ENCODE data around the gene PDIA2.

PDIA2 gene

DNA sequence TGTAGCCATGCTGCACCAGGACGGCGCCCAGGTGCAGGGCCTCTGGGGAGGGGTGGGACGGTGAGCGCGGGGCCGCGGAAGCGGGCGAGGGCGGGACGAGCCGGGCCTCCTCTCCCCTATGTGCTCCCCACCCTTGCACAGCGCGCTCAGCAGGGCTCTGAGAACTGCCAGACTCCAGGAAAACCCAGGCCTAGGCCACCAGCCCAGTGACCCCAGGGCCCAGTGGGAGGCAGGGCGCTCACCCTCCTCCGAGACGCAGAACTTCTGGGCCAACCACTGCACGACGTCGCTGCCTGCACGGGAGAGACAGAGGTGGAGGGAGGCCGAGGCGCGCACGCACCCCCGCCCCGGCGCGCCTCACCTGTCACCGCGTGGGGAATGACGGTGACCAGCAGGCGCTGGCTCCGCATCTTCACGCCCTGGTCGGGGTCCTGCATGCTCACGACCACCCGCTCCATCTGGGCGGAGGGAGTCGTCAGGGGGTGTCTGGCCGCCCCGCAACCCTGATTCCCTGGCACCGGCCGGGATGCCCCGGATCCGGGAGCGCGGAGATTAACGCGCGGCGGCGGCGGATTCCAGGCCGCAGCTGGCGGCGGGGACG lies 7.8 kb upstream of the PDIA2 start:
- POLR2A ChIA-PET = no interaction called here
- no peaks in the 10 kb centered on the region for H3K9me3 ChIP-seq (ENCODE audit: control insufficient read depth, insufficient read depth, low read depth, low read length)
- H3K4me1 ChIP-seq (ENCODE audit: control insufficient read depth, insufficient read depth, low read length) = no peaks in the 10 kb centered on the region
- H3K36me3 ChIP-seq (ENCODE audit: control insufficient read depth in 2 of 2, insufficient read depth in 1 of 2, low read length in 2 of 2) = no peaks in the 10 kb centered on the region
- CTCF ChIA-PET = no interaction called here
- no peak overlapping the region for H3K4me3 ChIP-seq (ENCODE audit: low read depth, low read length)
- no peak overlapping the region for H3K27ac ChIP-seq (ENCODE audit: extremely low read depth, low read depth, low read length)
- TF ChIP-seq GFI1B (tag by site-specific recombination; IDR thresholded peaks at IDR 0.05) (no peak), ZXDB (tag by site-specific recombination; IDR thresholded peaks at IDR 0.05) (no peak), ZNF341 (tag by site-specific recombination; IDR thresholded peaks at IDR 0.05; ENCODE audit: low read depth) (no peak), ZIC2 (tag by site-specific recombination; IDR thresholded peaks at IDR 0.05) (no peak), RBAK (tag by site-specific recombination; IDR thresholded peaks at IDR 0.05) (no peak), ZNF132 (tag by site-specific recombination; IDR thresholded peaks at IDR 0.05; ENCODE audit: borderline replicate concordance) (no peak), ZNF530 (tag by site-specific recombination; IDR thresholded peaks at IDR 0.05; ENCODE audit: low read depth) (no peak), ZNF426 (tag by site-specific recombination; IDR thresholded peaks at IDR 0.05) (no peak), GLIS1 (tag by site-specific recombination; IDR thresholded peaks at IDR 0.05) (no peak), ZNF138 (tag by site-specific recombination; IDR thresholded peaks at IDR 0.05; ENCODE audit: borderline replicate concordance) (no peak), ZNF529 (tag by site-specific recombination; IDR thresholded peaks at IDR 0.05; ENCODE audit: insufficient replicate concordance) (no peak), ZNF596 (tag by site-specific recombination; IDR thresholded peaks at IDR 0.05) (no peak), ZNF624 (tag by site-specific recombination; IDR thresholded peaks at IDR 0.05) (no peak)
- TF ChIP-seq, protein P1, sequence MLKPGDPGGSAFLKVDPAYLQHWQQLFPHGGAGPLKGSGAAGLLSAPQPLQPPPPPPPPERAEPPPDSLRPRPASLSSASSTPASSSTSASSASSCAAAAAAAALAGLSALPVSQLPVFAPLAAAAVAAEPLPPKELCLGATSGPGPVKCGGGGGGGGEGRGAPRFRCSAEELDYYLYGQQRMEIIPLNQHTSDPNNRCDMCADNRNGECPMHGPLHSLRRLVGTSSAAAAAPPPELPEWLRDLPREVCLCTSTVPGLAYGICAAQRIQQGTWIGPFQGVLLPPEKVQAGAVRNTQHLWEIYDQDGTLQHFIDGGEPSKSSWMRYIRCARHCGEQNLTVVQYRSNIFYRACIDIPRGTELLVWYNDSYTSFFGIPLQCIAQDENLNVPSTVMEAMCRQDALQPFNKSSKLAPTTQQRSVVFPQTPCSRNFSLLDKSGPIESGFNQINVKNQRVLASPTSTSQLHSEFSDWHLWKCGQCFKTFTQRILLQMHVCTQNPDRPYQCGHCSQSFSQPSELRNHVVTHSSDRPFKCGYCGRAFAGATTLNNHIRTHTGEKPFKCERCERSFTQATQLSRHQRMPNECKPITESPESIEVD (tag by site-specific recombination; IDR thresholded peaks at IDR 0.05) = no peak

DNA sequence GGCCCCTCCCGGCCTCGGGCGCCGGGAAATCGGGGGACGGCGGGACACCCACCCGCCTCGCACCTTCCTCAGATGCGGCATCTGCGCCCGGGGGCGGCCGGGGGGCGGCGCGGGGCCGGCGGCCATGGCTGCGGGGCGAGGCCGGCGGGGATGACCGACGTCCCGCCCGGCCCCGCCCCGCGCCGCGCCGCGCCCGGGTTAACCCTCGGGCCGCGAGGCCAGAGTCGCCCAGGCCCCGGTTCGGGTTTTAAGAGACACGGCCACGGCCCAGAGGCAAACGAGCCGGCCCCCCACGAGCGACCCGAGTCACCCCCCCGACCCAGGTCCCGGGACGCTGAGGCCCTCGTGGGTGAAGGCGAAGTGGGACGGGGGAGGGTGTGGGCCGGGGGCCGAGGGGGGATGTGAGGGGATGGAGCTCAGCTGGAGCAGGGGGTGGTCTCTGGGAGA lies 7.2 kb upstream of the PDIA2 start, which contains the start of gene RGS11:
Gene RGS11 (minus strand): TSS at position 159 of the 447 bp plus-strand sequence. CDS start 33 bp downstream, at position 126.
- Histone ChIP-seq H3K36me3 (ENCODE audit: control insufficient read depth in 2 of 2, insufficient read depth in 1 of 2, low read length in 2 of 2) (no peaks in the 10 kb centered on the region), H3K27ac (ENCODE audit: extremely low read depth, low read depth, low read length) (no peak within 1 kb of the TSS), H3K4me1 (ENCODE audit: control insufficient read depth, insufficient read depth, low read length) (no peaks in the 10 kb centered on the region), H3K4me3 (ENCODE audit: low read depth, low read length) (no peak within 1 kb of the TSS), H3K9me3 (ENCODE audit: control insufficient read depth, insufficient read depth, low read depth, low read length) (no peaks in the 10 kb centered on the region)
- ChIA-PET CTCF (no interaction called here), POLR2A (no interaction called here)
- TF ChIP-seq ZNF140 (tag by site-specific recombination; IDR thresholded peaks at IDR 0.05) = no peak
- TF ChIP-seq, protein P2, sequence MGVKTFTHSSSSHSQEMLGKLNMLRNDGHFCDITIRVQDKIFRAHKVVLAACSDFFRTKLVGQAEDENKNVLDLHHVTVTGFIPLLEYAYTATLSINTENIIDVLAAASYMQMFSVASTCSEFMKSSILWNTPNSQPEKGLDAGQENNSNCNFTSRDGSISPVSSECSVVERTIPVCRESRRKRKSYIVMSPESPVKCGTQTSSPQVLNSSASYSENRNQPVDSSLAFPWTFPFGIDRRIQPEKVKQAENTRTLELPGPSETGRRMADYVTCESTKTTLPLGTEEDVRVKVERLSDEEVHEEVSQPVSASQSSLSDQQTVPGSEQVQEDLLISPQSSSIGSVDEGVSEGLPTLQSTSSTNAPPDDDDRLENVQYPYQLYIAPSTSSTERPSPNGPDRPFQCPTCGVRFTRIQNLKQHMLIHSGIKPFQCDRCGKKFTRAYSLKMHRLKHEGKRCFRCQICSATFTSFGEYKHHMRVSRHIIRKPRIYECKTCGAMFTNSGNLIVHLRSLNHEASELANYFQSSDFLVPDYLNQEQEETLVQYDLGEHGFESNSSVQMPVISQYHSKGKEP (tag by site-specific recombination; IDR thresholded peaks at IDR 0.05) = no peak
- no peak for TF ChIP-seq ZNF302 (tag by site-specific recombination; IDR thresholded peaks at IDR 0.05; ENCODE audit: low read depth)
- no peak for TF ChIP-seq ZNF677 (tag by site-specific recombination; IDR thresholded peaks at IDR 0.05)
- no peak for TF ChIP-seq ZNF155 (tag by site-specific recombination; IDR thresholded peaks at IDR 0.05)
- TF ChIP-seq, protein P3, sequence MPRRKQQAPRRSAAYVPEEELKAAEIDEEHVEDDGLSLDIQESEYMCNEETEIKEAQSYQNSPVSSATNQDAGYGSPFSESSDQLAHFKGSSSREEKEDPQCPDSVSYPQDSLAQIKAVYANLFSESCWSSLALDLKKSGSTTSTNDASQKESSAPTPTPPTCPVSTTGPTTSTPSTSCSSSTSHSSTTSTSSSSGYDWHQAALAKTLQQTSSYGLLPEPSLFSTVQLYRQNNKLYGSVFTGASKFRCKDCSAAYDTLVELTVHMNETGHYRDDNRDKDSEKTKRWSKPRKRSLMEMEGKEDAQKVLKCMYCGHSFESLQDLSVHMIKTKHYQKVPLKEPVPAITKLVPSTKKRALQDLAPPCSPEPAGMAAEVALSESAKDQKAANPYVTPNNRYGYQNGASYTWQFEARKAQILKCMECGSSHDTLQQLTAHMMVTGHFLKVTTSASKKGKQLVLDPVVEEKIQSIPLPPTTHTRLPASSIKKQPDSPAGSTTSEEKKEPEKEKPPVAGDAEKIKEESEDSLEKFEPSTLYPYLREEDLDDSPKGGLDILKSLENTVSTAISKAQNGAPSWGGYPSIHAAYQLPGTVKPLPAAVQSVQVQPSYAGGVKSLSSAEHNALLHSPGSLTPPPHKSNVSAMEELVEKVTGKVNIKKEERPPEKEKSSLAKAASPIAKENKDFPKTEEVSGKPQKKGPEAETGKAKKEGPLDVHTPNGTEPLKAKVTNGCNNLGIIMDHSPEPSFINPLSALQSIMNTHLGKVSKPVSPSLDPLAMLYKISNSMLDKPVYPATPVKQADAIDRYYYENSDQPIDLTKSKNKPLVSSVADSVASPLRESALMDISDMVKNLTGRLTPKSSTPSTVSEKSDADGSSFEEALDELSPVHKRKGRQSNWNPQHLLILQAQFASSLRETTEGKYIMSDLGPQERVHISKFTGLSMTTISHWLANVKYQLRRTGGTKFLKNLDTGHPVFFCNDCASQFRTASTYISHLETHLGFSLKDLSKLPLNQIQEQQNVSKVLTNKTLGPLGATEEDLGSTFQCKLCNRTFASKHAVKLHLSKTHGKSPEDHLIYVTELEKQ (tag by site-specific recombination; IDR thresholded peaks at IDR 0.05; ENCODE audit: borderline replicate concordance) = no peak
- no peak for TF ChIP-seq ZNF133 (tag by site-specific recombination; IDR thresholded peaks at IDR 0.05)
- TF ChIP-seq ZNF747 (tag by site-specific recombination; IDR thresholded peaks at IDR 0.05) = no peak
- TF ChIP-seq ZNF629 (tag by site-specific recombination; IDR thresholded peaks at IDR 0.05) = no peak
- no peak for TF ChIP-seq BCL11B (tag by site-specific recombination; IDR thresholded peaks at IDR 0.05; ENCODE audit: low read depth)
- TF ChIP-seq ZNF394 (tag by site-specific recombination; IDR thresholded peaks at IDR 0.05; ENCODE audit: borderline replicate concordance) = no peak
- TF ChIP-seq ZNF776 (tag by site-specific recombination; IDR thresholded peaks at IDR 0.05; ENCODE audit: borderline replicate concordance) = no peak
- no peak for TF ChIP-seq ZNF510 (tag by site-specific recombination; IDR thresholded peaks at IDR 0.05; ENCODE audit: insufficient replicate concordance)
- no peak for TF ChIP-seq ZBTB21 (tag by site-specific recombination; IDR thresholded peaks at IDR 0.05)
- TF ChIP-seq ZNF19 (tag by site-specific recombination; IDR thresholded peaks at IDR 0.05; ENCODE audit: low read depth) = no peak

All from HEK293 (cell line).